KOPT-K1 (cell line): ENCODE measurements around the gene TIGD4.
"Not testable (repeated sequence)": the region's sequence is repeated elsewhere in the genome, so short reads cannot be mapped to it uniquely, and the experiment has no call there.

Experiments used
- H3K27ac ChIP-seq: fragments of 200-600 bp; sonication (generic); 2 replicates; pipeline ENCODE4 v1.5.1; 2016; ENCODE audit warnings: antibody characterized with exemption, mild to moderate bottlenecking, low read depth, low read length; ENCODE audit not compliant: poor library complexity, severe bottlenecking
- H3K36me3 ChIP-seq: fragments of 200-600 bp; sonication (generic); 2 replicates; pipeline ENCODE4 v1.5.1; 2017; ENCODE audit warnings: antibody characterized with exemption, mild to moderate bottlenecking, low read length, moderate library complexity; ENCODE audit not compliant: insufficient read depth
- H3K9me3 ChIP-seq: fragments of 200-600 bp; sonication (generic); 2 replicates; pipeline ENCODE4 v1.5.1; 2017; ENCODE audit warnings: antibody characterized with exemption, low read length, mild to moderate bottlenecking; ENCODE audit not compliant: insufficient read depth, poor library complexity, severe bottlenecking

The TIGD4 gene

GRCh38 chr4:152765069-152765737, 14.3 kb downstream of the TIGD4 start:
- H3K9me3 ChIP-seq, H3K27ac ChIP-seq, H3K36me3 ChIP-seq: not testable (repeated sequence)

GRCh38 chr4:152763796-152764195, 15.7 kb downstream of the TIGD4 start:
- Histone ChIP-seq H3K27ac (no peak overlapping the region), H3K36me3 (no peaks in the 10 kb centered on the region), H3K9me3 (no peaks in the 10 kb centered on the region)

GRCh38 chr4:152748619-152749018, 30.9 kb downstream of the TIGD4 start:
- Histone ChIP-seq H3K27ac (no peak overlapping the region), H3K9me3 (peaks cover 20% of the 10 kb centered on the region), H3K36me3 (no peaks in the 10 kb centered on the region)

GRCh38 chr4:152747444-152747843, 32.1 kb downstream of the TIGD4 start:
- no peak overlapping the region for H3K27ac ChIP-seq
- H3K9me3 ChIP-seq = peaks cover 16% of the 10 kb centered on the region
- no peaks in the 10 kb centered on the region for H3K36me3 ChIP-seq

GRCh38 chr4:152738827-152739226, 40.7 kb downstream of the TIGD4 start:
- no peak overlapping the region for H3K27ac ChIP-seq
- no peaks in the 10 kb centered on the region for H3K36me3 ChIP-seq
- H3K9me3 ChIP-seq = no peaks in the 10 kb centered on the region

- Histone ChIP-seq H3K27ac (no peak overlapping the region), H3K9me3 (no peaks in the 10 kb centered on the region), H3K36me3 (no peaks in the 10 kb centered on the region)
Measured at GRCh38 chr4:152735906-152736305, 43.6 kb downstream of the TIGD4 start.

GRCh38 chr4:152735396-152735859, 44.1 kb downstream of the TIGD4 start:
- no peaks in the 10 kb centered on the region for H3K9me3 ChIP-seq
- no peak overlapping the region for H3K27ac ChIP-seq
- H3K36me3 ChIP-seq = no peaks in the 10 kb centered on the region

- H3K9me3 ChIP-seq = no peaks in the 10 kb centered on the region
Measured at GRCh38 chr4:152734699-152735050, 44.9 kb downstream of the TIGD4 start.

GRCh38 chr4:152734015-152734698, 45.4 kb downstream of the TIGD4 start:
- Histone ChIP-seq H3K9me3 (no peaks in the 10 kb centered on the region), H3K27ac (no peak overlapping the region), H3K36me3 (no peaks in the 10 kb centered on the region)

More at GRCh38 chr4:152734699-152735050, 44.9 kb downstream of the TIGD4 start:
- Histone ChIP-seq H3K27ac (no peak overlapping the region), H3K36me3 (no peaks in the 10 kb centered on the region)

- Histone ChIP-seq H3K27ac (no peak overlapping the region), H3K36me3 (no peaks in the 10 kb centered on the region), H3K9me3 (no peaks in the 10 kb centered on the region)
Measured at GRCh38 chr4:152731997-152732396, 47.5 kb downstream of the TIGD4 start.

- H3K27ac ChIP-seq = no peak overlapping the region
- no peaks in the 10 kb centered on the region for H3K36me3 ChIP-seq
Measured at GRCh38 chr4:152729466-152729865, 50.1 kb downstream of the TIGD4 start.

GRCh38 chr4:152728343-152728742, 51.2 kb downstream of the TIGD4 start:
- no peaks in the 10 kb centered on the region for H3K36me3 ChIP-seq
- H3K27ac ChIP-seq = no peak overlapping the region
- peaks cover 6% of the 10 kb centered on the region for H3K9me3 ChIP-seq

More at GRCh38 chr4:152729466-152729865, 50.1 kb downstream of the TIGD4 start:
- peaks cover 6% of the 10 kb centered on the region for H3K9me3 ChIP-seq

GRCh38 chr4:152727784-152728183, 51.7 kb downstream of the TIGD4 start:
- H3K36me3 ChIP-seq = no peaks in the 10 kb centered on the region
- no peak overlapping the region for H3K27ac ChIP-seq
- H3K9me3 ChIP-seq = peaks cover 6% of the 10 kb centered on the region

GRCh38 chr4:152724494-152724893, 55.0 kb downstream of the TIGD4 start:
- H3K9me3 ChIP-seq = peaks cover 6% of the 10 kb centered on the region
- H3K36me3 ChIP-seq = no peaks in the 10 kb centered on the region
- H3K27ac ChIP-seq = no peak overlapping the region

- H3K9me3 ChIP-seq = peaks cover 6% of the 10 kb centered on the region
- no peak overlapping the region for H3K27ac ChIP-seq
- H3K36me3 ChIP-seq = no peaks in the 10 kb centered on the region
Measured at GRCh38 chr4:152723236-152723635, 56.3 kb downstream of the TIGD4 start.
